ENCODE results near the gene PTEN.

The PTEN gene

GRCh38 chr10:87966459-87966858, 103.0 kb downstream of the PTEN start:
- no peak overlapping the region for H3K4me3 ChIP-seq (ENCODE audit: low read depth in 1 of 2, low read length in 2 of 2)
- peaks cover 53% of the 10 kb centered on the region for H3K36me3 ChIP-seq (ENCODE audit: insufficient read depth, low read length)
- no peak overlapping the region for H3K27ac ChIP-seq (ENCODE audit: low read length)
- H3K79me2 ChIP-seq (ENCODE audit: insufficient read depth, low read length): peaks cover 15% of the 10 kb centered on the region
- no peak overlapping the region for H3K4me2 ChIP-seq (ENCODE audit: insufficient read depth, low read length)
- no peaks in the 10 kb centered on the region for H3K9me3 ChIP-seq (ENCODE audit: insufficient read depth, low read length, severe bottlenecking)
- ATAC-seq (ENCODE audit: insufficient read depth, low read depth) (no peak), DNase-seq (no peak)
- H4K20me1 ChIP-seq (ENCODE audit: insufficient read depth, low read length): no peaks in the 10 kb centered on the region; the same call in 1 of the 2 replicates
- H3K27me3 ChIP-seq (ENCODE audit: insufficient read depth, low read length, poor library complexity): no peaks in the 10 kb centered on the region
- TF ChIP-seq EZH2 (IDR thresholded peaks at IDR 0.05; ENCODE audit: borderline replicate concordance, low read depth, low read length, severe bottlenecking) (no peak), CTCF (IDR thresholded peaks at IDR 0.05; ENCODE audit: borderline replicate concordance, extremely low read depth, low read length, poor library complexity, severe bottlenecking) (no peak)
- no peak overlapping the region for H2AFZ ChIP-seq (ENCODE audit: low read depth, low read length)
- H3K4me1 ChIP-seq (ENCODE audit: insufficient read depth, low read length): no peaks in the 10 kb centered on the region
- H3K9ac ChIP-seq (ENCODE audit: low read depth, low read length): no peak overlapping the region

GRCh38 chr10:87973635-87974034, 110.2 kb downstream of the PTEN start:
- H3K9me3 ChIP-seq (ENCODE audit: insufficient read depth, low read length, severe bottlenecking): no peaks in the 10 kb centered on the region
- H4K20me1 ChIP-seq (ENCODE audit: insufficient read depth, low read length): no peaks in the 10 kb centered on the region
- no peak for TF ChIP-seq EZH2 (IDR thresholded peaks at IDR 0.05; ENCODE audit: borderline replicate concordance, low read depth, low read length, severe bottlenecking)
- no peak for TF ChIP-seq CTCF (IDR thresholded peaks at IDR 0.05; ENCODE audit: borderline replicate concordance, extremely low read depth, low read length, poor library complexity, severe bottlenecking)
- no peak overlapping the region for H3K4me3 ChIP-seq (ENCODE audit: low read depth in 1 of 2, low read length in 2 of 2)
- no peak overlapping the region for H3K9ac ChIP-seq (ENCODE audit: low read depth, low read length)
- H3K4me2 ChIP-seq (ENCODE audit: insufficient read depth, low read length): no peak overlapping the region
- no peak overlapping the region for H2AFZ ChIP-seq (ENCODE audit: low read depth, low read length)
- ATAC-seq (ENCODE audit: insufficient read depth, low read depth): no peak
- no peaks in the 10 kb centered on the region for H3K79me2 ChIP-seq (ENCODE audit: insufficient read depth, low read length)
- no peaks in the 10 kb centered on the region for H3K4me1 ChIP-seq (ENCODE audit: insufficient read depth, low read length)
- no peak overlapping the region for H3K27ac ChIP-seq (ENCODE audit: low read length)
- H3K27me3 ChIP-seq (ENCODE audit: insufficient read depth, low read length, poor library complexity): no peaks in the 10 kb centered on the region
- no peaks in the 10 kb centered on the region for H3K36me3 ChIP-seq (ENCODE audit: insufficient read depth, low read length)
- DNase-seq: no peak

DNA sequence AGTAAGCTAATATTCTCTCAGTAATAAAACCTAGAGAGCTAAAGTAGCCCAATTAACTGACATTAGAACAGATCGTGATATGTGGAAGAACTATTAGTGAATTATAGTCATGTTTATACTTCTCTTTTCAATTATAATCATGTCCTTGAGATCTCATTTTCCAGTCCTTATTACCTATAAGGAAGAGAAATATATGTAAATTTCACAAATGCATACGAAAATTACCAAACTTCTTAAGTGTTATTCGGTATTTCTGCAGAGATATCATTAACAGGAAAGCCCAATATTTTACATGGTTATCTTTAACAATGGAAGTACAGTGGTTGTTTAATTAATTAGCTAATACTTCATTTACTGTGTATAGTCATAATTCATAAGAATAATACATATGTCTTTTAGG, 110.7 kb downstream of the PTEN start:
- Histone ChIP-seq H3K27me3 (ENCODE audit: insufficient read depth, low read length, poor library complexity) (no peaks in the 10 kb centered on the region), H4K20me1 (ENCODE audit: insufficient read depth, low read length) (no peaks in the 10 kb centered on the region), H2AFZ (ENCODE audit: low read depth, low read length) (no peak overlapping the region), H3K4me2 (ENCODE audit: insufficient read depth, low read length) (no peak overlapping the region), H3K27ac (ENCODE audit: low read length) (no peak overlapping the region), H3K79me2 (ENCODE audit: insufficient read depth, low read length) (no peaks in the 10 kb centered on the region), H3K9me3 (ENCODE audit: insufficient read depth, low read length, severe bottlenecking) (no peaks in the 10 kb centered on the region), H3K9ac (ENCODE audit: low read depth, low read length) (no peak overlapping the region), H3K36me3 (ENCODE audit: insufficient read depth, low read length) (no peaks in the 10 kb centered on the region), H3K4me1 (ENCODE audit: insufficient read depth, low read length) (no peaks in the 10 kb centered on the region), H3K4me3 (ENCODE audit: low read depth in 1 of 2, low read length in 2 of 2) (no peak overlapping the region)
- DNase-seq (no peak), ATAC-seq (ENCODE audit: insufficient read depth, low read depth) (no peak)
- no peak for TF ChIP-seq CTCF (IDR thresholded peaks at IDR 0.05; ENCODE audit: borderline replicate concordance, extremely low read depth, low read length, poor library complexity, severe bottlenecking)
- TF ChIP-seq EZH2 (IDR thresholded peaks at IDR 0.05; ENCODE audit: borderline replicate concordance, low read depth, low read length, severe bottlenecking): no peak

- no peak overlapping the region for H3K9ac ChIP-seq (ENCODE audit: low read depth, low read length)
- no peak overlapping the region for H3K27ac ChIP-seq (ENCODE audit: low read length)
Measured at GRCh38 chr10:87974769-87975168, 111.3 kb downstream of the PTEN start.

More at GRCh38 chr10:87974769-87975168, 111.3 kb downstream of the PTEN start:
- DNase-seq (no peak), ATAC-seq (ENCODE audit: insufficient read depth, low read depth) (0 out of 3 replicates have a peak, but pooled peaks have one; percentile 24)
- no peaks in the 10 kb centered on the region for H3K4me1 ChIP-seq (ENCODE audit: insufficient read depth, low read length)
- TF ChIP-seq CTCF (IDR thresholded peaks at IDR 0.05; ENCODE audit: borderline replicate concordance, extremely low read depth, low read length, poor library complexity, severe bottlenecking): no peak
- no peak for TF ChIP-seq EZH2 (IDR thresholded peaks at IDR 0.05; ENCODE audit: borderline replicate concordance, low read depth, low read length, severe bottlenecking)
- no peaks in the 10 kb centered on the region for H3K36me3 ChIP-seq (ENCODE audit: insufficient read depth, low read length)
- H3K79me2 ChIP-seq (ENCODE audit: insufficient read depth, low read length): no peaks in the 10 kb centered on the region
- no peaks in the 10 kb centered on the region for H3K9me3 ChIP-seq (ENCODE audit: insufficient read depth, low read length, severe bottlenecking)
- H3K27me3 ChIP-seq (ENCODE audit: insufficient read depth, low read length, poor library complexity): no peaks in the 10 kb centered on the region
- H2AFZ ChIP-seq (ENCODE audit: low read depth, low read length): no peak overlapping the region
- no peak overlapping the region for H3K4me2 ChIP-seq (ENCODE audit: insufficient read depth, low read length)
- H4K20me1 ChIP-seq (ENCODE audit: insufficient read depth, low read length): no peaks in the 10 kb centered on the region
- H3K4me3 ChIP-seq (ENCODE audit: low read depth in 1 of 2, low read length in 2 of 2): no peak overlapping the region
